Measurements from ENCODE around the gene MAST3.
"Not testable (repeated sequence)": the region's sequence is repeated elsewhere in the genome, so short reads cannot be mapped to it uniquely, and the experiment has no call there.

DNA sequence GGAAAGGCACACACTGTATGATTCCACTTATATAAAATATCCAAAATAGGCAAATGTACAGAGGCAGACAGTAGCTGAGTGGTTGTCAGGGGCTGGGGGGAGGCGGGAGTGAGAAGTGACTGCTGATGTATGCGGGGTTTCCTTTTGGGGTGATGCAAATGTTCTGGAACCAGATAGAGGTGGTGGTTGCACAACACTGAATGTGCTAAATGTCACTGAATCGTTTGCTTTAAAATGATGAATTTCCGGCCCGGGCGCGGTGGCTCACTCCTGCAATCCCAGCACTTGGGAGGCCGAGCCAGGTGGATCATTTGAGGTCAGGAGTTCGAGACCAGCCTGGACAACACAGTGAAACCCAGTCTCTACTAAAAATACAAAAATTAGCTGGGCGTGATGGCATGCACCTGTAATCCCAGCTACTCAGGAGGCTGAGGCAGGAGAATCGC is 8.5 kb upstream of the MAST3 start:
- TF ChIP-seq, protein P1, sequence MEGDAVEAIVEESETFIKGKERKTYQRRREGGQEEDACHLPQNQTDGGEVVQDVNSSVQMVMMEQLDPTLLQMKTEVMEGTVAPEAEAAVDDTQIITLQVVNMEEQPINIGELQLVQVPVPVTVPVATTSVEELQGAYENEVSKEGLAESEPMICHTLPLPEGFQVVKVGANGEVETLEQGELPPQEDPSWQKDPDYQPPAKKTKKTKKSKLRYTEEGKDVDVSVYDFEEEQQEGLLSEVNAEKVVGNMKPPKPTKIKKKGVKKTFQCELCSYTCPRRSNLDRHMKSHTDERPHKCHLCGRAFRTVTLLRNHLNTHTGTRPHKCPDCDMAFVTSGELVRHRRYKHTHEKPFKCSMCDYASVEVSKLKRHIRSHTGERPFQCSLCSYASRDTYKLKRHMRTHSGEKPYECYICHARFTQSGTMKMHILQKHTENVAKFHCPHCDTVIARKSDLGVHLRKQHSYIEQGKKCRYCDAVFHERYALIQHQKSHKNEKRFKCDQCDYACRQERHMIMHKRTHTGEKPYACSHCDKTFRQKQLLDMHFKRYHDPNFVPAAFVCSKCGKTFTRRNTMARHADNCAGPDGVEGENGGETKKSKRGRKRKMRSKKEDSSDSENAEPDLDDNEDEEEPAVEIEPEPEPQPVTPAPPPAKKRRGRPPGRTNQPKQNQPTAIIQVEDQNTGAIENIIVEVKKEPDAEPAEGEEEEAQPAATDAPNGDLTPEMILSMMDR (conservative IDR thresholded peaks at IDR 0.05; ENCODE audit: low read length) = not testable (repeated sequence)
- not testable (repeated sequence) for TF ChIP-seq EZH2phosphoT487 (IDR thresholded peaks at IDR 0.05; ENCODE audit: borderline replicate concordance, low read depth, low read length)
